Measurements from ENCODE around the gene MYL5.
"Not testable (repeated sequence)": the region's sequence is repeated elsewhere in the genome, so short reads cannot be mapped to it uniquely, and the experiment has no call there.

The MYL5 gene

GRCh38 chr4:722851-723360, 48.6 kb downstream of the MYL5 start:
- in situ Hi-C loops (cut with HindIII; ENCODE audit: low sequenced_read_pairs): no loop called here

- in situ Hi-C loops (cut with HindIII; ENCODE audit: low sequenced_read_pairs): no loop called here
Measured at GRCh38 chr4:723751-724530, 49.6 kb downstream of the MYL5 start.

- in situ Hi-C loops (cut with HindIII; ENCODE audit: low sequenced_read_pairs): no loop called here
Measured at GRCh38 chr4:725391-726234, 51.3 kb downstream of the MYL5 start.

GRCh38 chr4:726235-726787, 52.0 kb downstream of the MYL5 start:
- in situ Hi-C loops (cut with HindIII; ENCODE audit: low sequenced_read_pairs): no loop called here

- in situ Hi-C loops (cut with HindIII; ENCODE audit: low sequenced_read_pairs): no loop called here
Measured at GRCh38 chr4:726838-727237, 52.5 kb downstream of the MYL5 start.

- in situ Hi-C loops (cut with HindIII; ENCODE audit: low sequenced_read_pairs): no loop called here
Measured at GRCh38 chr4:727576-727975, 53.2 kb downstream of the MYL5 start.

GRCh38 chr4:729336-730315, 55.3 kb downstream of the MYL5 start:
- in situ Hi-C loops (cut with HindIII; ENCODE audit: low sequenced_read_pairs): no loop called here

GRCh38 chr4:730511-730910, 56.2 kb downstream of the MYL5 start:
- in situ Hi-C loops (cut with HindIII; ENCODE audit: low sequenced_read_pairs): no loop called here

- in situ Hi-C loops (cut with HindIII; ENCODE audit: low sequenced_read_pairs): not testable (repeated sequence)
Measured at GRCh38 chr4:730946-731904, 56.9 kb downstream of the MYL5 start.
